PC-3 (cell line): ENCODE results near the gene EXOC4.

Experiments
- EZH2phosphoT487 ChIP-seq: fragments of 300-600 bp; sonication (generic); IDR thresholded peaks from 2 replicates; pipeline ENCODE4 v1.6.1; 2018; ENCODE audit warnings: mild to moderate bottlenecking, antibody characterized with exemption, low read length, borderline replicate concordance
- TF ChIP-seq, protein P1 (sequence below): fragments of 300-600 bp; sonication (generic); conservative IDR thresholded peaks from 2 replicates; pipeline ENCODE4 v1.5.1; 2017; ENCODE audit warnings: antibody characterized with exemption, low read depth, mild to moderate bottlenecking, low read length

DNA sequence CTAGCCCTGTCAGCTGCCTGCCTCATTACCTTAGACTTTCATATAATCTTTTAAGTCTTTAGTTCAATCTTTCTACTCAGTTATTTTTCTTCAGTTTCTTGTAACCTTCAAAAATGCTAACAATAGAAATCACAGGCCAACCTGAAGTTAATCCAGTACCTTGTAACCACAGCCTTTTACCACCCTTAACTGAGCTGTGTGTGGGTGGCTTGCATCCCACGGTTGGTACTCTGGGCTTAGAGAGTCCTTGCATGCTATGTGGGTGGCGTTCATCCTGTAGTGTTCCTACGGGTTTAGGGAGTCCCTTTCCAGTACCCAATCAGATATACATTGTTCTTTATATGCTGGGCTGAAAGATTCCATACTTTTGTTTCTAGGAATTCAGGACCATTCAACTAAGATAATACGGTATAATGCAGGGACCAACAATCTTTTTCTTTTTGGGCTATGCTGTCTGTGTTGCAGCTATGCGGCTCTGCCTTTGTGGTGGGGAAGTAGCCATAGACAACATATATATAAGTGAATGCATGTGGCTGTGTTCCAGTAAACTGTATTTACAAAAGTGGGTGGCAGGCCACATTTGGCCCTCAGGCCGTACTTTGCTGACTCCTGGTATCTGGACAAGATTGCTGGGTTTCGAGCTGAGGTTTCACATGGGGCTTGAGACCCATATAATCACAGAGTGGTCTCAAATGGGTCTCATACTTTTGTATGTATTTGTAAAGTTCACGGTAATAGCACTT, 593.5 kb downstream of the EXOC4 start:
- TF ChIP-seq, protein P1, sequence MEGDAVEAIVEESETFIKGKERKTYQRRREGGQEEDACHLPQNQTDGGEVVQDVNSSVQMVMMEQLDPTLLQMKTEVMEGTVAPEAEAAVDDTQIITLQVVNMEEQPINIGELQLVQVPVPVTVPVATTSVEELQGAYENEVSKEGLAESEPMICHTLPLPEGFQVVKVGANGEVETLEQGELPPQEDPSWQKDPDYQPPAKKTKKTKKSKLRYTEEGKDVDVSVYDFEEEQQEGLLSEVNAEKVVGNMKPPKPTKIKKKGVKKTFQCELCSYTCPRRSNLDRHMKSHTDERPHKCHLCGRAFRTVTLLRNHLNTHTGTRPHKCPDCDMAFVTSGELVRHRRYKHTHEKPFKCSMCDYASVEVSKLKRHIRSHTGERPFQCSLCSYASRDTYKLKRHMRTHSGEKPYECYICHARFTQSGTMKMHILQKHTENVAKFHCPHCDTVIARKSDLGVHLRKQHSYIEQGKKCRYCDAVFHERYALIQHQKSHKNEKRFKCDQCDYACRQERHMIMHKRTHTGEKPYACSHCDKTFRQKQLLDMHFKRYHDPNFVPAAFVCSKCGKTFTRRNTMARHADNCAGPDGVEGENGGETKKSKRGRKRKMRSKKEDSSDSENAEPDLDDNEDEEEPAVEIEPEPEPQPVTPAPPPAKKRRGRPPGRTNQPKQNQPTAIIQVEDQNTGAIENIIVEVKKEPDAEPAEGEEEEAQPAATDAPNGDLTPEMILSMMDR, result no peak
- no peak for TF ChIP-seq EZH2phosphoT487
